GM19240 (cell line): Measurements from ENCODE around the gene HSDL2.
"Not testable (repeated sequence)": the region's sequence is repeated elsewhere in the genome, so short reads cannot be mapped to it uniquely, and the experiment has no call there.

ENCODE experiments used
- DNase-seq: peaks from one replicate; pipeline ENCODE4 v3.0.0; 2011; ENCODE audit warnings: low spot score; ENCODE audit not compliant: insufficient read length

HSDL2 gene

DNA sequence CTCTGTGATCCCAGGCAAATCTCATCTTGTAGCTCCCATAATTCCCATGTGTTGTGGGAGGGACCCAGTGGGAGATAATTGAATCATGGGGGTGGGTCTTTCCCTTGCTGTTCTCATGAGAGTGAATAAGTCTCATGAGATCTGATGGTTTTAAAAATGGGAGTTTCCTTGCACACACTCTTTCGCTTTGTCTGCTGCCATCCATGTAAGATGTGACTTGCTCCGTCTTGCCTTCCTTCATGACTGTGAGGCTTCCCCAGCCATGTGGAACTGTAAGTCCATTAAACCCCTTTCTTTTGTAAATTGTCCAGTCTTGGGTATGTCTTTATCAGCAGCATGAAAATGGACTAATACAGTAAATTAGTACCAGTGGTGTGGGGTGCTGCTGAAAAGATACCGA is 14.7 kb upstream of the HSDL2 start:
- DNase-seq: not testable (repeated sequence)

DNA sequence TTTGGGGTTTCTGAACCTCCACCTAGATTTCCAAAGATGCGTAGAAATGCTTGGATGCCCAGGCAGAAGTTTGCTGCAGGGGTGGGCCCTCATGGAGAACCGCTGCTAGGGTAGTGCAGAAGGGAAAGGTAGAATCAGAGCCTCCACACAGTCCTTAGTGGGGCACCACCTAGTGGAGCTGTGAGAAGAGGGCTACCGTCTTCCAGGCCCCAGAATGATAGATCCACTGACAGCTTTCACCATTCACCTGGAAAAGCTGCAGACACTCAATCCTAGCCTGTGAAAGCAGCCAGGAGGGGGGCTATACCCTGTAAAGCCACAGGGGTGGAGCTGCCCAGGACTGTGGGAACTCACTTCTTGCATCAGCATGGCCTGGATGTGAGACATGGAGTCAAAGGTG is 13.3 kb upstream of the HSDL2 start:
- no peak for DNase-seq

- no peak for DNase-seq
Measured at GRCh38 chr9:112367465-112367864, 12.4 kb upstream of the HSDL2 start.

GRCh38 chr9:112369817-112370216 is 10.1 kb upstream of the HSDL2 start:
- DNase-seq: no peak

DNA sequence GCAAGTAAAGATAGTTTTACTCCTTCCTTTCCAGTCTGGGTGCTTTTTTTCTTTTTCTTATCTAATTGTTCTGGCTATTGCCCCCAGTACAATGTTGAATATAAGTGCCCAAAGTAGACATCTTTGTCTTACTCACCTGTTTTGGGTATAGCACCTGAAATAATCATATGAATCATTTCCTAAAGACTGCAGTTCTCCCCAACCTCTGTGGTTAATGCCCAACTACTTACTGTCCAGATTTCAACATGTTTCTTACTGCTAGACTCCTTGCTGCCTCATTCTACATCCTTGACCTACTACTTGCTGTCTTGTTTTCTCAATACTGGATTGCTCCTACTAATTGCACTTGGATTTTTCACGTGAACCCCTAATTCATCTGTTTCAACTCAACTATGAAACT is 8.8 kb upstream of the HSDL2 start:
- DNase-seq: no peak

GRCh38 chr9:112373666-112374065 is 6.2 kb upstream of the HSDL2 start:
- DNase-seq: not testable (repeated sequence)

DNA sequence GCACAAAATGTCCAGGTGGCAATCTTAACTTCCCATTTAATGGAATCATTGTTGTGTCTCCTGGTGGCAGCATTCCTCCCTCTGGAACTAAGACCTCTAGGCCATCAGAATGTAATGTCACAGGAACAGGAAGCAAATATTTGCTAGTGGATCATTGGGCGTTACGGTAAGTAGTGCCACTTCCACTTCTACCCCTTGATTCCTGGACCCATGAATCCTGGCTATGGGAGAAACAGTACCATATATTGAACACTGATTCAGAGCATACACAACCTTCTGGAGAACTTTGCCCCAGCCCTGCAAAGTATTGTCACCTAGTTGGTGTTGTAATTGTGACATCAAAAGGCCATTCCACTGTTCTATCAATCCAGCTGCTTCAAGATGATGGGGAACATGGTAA is 5.7 kb upstream of the HSDL2 start:
- DNase-seq: not testable (repeated sequence)

GRCh38 chr9:112375361-112375760 is 4.5 kb upstream of the HSDL2 start:
- DNase-seq: no peak

DNA sequence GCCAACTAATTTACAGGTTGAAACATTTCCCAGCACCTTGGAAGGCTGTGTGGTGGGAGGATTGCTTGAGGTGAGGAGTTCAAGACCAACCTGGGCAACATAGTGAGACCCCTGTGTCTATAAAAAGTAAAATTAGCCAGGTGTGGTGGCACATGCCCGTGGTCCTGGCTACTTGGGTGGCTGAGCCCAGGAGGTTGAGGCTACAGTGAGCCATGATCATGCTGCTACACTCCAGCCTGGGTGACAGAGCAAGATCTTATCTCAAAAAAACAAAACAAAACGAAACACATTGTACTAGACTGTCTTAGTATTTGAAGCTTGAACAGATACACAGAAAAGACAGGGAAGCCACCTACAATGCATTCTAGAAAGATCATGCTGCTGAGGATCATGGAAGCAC is 2.8 kb upstream of the HSDL2 start:
- no peak for DNase-seq

DNA sequence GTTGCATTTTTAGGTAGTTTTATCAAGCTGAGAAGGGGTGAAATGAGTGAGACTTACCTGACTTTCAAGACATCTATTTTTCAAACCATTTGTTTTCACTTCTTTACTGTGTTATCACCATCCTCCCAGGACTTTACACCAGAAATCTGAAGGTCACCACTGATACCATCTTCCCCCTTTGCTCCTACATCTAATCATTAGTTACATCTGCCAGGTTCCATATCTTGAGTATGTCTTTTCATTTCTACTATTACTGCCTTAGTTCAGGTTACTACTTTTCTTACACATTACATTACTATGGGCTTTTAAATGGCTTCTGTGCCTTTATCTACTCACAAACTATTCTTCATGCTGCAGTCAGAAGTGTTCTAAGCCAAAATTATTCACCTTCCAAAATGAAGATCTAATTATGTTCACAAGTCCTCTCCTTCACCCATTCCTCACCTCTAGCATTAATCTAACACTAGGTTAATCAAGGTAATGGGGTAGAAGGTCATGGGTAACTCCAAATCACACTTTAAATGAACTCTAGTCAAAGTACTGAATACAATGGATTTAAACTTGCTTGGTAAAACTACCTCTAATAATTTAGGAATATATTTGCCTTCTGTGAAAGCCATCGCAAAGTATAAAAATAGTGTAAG is 2.1 kb upstream of the HSDL2 start:
- DNase-seq: no peak

GRCh38 chr9:112378328-112379176 is 1.4 kb upstream of the HSDL2 start:
- no peak for DNase-seq

GRCh38 chr9:112379177-112380101 is 469 bp upstream of the HSDL2 start:
- peak; percentile 70 for DNase-seq

DNA sequence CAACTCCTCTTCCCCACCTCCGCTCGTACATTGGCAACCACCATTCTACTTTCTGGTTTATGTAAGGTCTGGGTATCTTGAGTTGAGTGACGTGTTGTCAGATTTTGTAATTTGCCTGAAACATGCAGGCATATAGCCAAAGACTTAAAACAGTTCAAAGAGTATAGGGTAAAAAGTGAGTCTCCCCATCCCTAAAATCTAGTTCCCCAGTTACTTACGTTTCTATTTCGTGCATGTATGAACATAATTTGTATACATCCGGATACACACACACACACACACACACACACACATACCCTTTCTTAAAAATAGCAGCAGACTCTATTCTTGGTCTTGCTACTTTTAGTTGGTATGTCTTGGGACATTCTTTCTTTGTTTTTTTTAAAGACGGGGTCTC is 915 bp downstream of the HSDL2 start:
- DNase-seq: no peak

GRCh38 chr9:112382066-112382465 is 2.2 kb downstream of the HSDL2 start:
- no peak for DNase-seq

- DNase-seq: no peak
Measured at GRCh38 chr9:112382501-112383364, 2.8 kb downstream of the HSDL2 start.

GRCh38 chr9:112384219-112384618 is 4.3 kb downstream of the HSDL2 start:
- no peak for DNase-seq

- no peak for DNase-seq
Measured at GRCh38 chr9:112384690-112385089, 4.8 kb downstream of the HSDL2 start.

- DNase-seq: no peak
Measured at GRCh38 chr9:112387115-112387514, 7.2 kb downstream of the HSDL2 start.

DNA sequence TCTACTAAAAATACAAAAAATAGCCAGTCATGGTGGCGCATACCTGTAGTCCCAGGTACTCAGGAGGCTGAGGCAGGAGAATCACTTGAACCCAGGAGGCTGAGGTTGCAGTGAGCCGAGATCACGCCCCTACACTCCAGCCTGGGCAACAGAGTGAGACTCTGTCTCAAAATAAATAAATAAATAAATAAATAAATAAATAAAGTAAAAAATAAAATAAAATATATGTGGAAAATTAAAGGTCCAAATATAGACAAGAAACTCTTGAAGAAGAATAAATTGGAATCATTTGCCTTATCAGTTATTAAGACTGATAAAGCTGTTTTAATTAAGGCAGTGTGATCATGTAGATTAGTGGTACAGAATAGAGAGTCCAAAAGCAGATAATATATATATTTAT is 10.0 kb downstream of the HSDL2 start:
- DNase-seq: not testable (repeated sequence)

DNA sequence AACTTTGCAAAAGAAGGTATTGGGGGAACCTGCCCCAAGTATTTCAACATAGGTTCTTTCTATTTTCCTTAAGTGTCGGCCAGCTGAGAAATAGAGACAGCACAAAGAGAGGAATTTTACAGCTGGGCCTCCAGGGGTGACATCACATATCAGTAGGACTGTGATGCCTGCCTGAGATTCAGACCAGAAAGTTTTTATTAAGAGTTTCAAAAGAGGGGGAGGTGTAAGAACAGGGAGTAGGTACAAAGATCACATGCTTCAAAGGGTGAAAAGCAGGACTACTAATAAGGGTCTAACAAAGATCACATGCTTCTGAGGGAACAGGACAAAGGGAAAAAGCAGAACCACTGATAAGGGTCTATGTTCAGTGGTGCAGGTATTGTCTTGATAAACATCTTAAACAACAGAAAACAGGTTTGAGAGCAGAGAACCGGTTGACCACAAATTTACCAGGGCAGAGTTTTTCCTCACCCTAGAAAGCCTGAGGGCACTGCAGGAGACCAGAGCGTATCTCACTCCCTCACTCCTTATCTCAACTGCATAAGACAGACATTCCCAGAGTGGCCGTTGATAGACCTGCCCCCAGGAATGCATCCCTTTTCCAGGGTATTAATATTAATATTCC is 12.1 kb downstream of the HSDL2 start:
- not testable (repeated sequence) for DNase-seq
